IMR-90 (cell line): Measurements from ENCODE around the gene TBC1D10A. TPM values are rescaled to one million over a fixed set of nuclear protein-coding genes. Genes with fewer than 3 reads are reported as not detected.

Experiments
- ATAC-seq: fragments of 200-7000 bp; cut with Tn5 transposase; 2 replicates; pipeline ENCODE4 v1.9.1; 2020; ENCODE audit warnings: low read depth, mild to moderate bottlenecking, moderate library complexity
- BruUV-seq: library from RNA; stranded (reverse); fragments of 400-500 nt; replicated peaks from 2 replicates; lab custom pipeline; 2021; lab: Mats Ljungman, UMichigan
- CTCF ChIA-PET: fragments of 300-600 bp; formaldehyde crosslinking; extraction: SDS; loops from one replicate; lab custom pipeline; 2021; ENCODE audit warnings: antibody characterized with exemption; lab: Yijun Ruan, JAX
- POLR2A ChIA-PET: fragments of 300-600 bp; sonication (Branson Sonifier 250); formaldehyde crosslinking; loops from one replicate; lab custom pipeline; 2022; ENCODE audit warnings: antibody characterized with exemption; ENCODE audit not compliant: unreplicated experiment; lab: Charles Lee
- DNase-seq: peaks from one replicate; pipeline ENCODE4 v3.0.0; 2013
- H2AFZ ChIP-seq: replicated peaks from 2 replicates; pipeline ENCODE3; 2013; ENCODE audit warnings: low read length, mild to moderate bottlenecking; ENCODE audit not compliant: poor library complexity
- H2AK5ac ChIP-seq: 2 replicates; pipeline ENCODE4 v1.6.1; 2013; ENCODE audit warnings: low read depth, low read length, inconsistent platforms
- H2AK9ac ChIP-seq: replicated peaks from 2 replicates; pipeline ENCODE3; 2013; ENCODE audit warnings: mild to moderate bottlenecking, low read depth, low read length, moderate library complexity; ENCODE audit not compliant: poor library complexity
- H2BK120ac ChIP-seq: 2 replicates; pipeline ENCODE4 v1.6.1; 2013; ENCODE audit warnings: low read depth, low read length, inconsistent platforms
- H2BK15ac ChIP-seq: 3 replicates; pipeline ENCODE4 v1.6.1; 2013; ENCODE audit warnings: low read depth, low read length, inconsistent platforms
- H2BK20ac ChIP-seq: 2 replicates; pipeline ENCODE4 v1.6.1; 2013; ENCODE audit warnings: low read depth, mild to moderate bottlenecking, inconsistent platforms, low read length, moderate library complexity
- H2BK5ac ChIP-seq: 2 replicates; pipeline ENCODE4 v1.6.1; 2013; ENCODE audit warnings: mild to moderate bottlenecking, low read depth, low read length, inconsistent platforms; ENCODE audit not compliant: poor library complexity, severe bottlenecking
- H3K14ac ChIP-seq: replicated peaks from 2 replicates; pipeline ENCODE4 v1.6.1; 2013; ENCODE audit warnings: low read depth, low read length, inconsistent platforms
- H3K18ac ChIP-seq: 2 replicates; pipeline ENCODE4 v1.6.1; 2013; ENCODE audit warnings: low read depth, low read length, control low read depth
- H3K23ac ChIP-seq: 2 replicates; pipeline ENCODE4 v1.6.1; 2013; ENCODE audit warnings: low read depth, low read length, inconsistent platforms
- H3K27ac ChIP-seq: 2 replicates; pipeline ENCODE4 v1.5.1; 2013; ENCODE audit warnings: mild to moderate bottlenecking, control low read depth, low read length; ENCODE audit not compliant: insufficient read depth
- H3K27me3 ChIP-seq: 2 replicates; pipeline ENCODE4 v1.6.1; 2013; ENCODE audit warnings: low read length; ENCODE audit not compliant: control insufficient read depth, insufficient read depth
- H3K36me3 ChIP-seq: 2 replicates; pipeline ENCODE4 v1.6.1; 2013; ENCODE audit warnings: low read length, mixed read lengths; ENCODE audit not compliant: control insufficient read depth, insufficient read depth
- H3K4ac ChIP-seq: 2 replicates; pipeline ENCODE4 v1.6.1; 2013; ENCODE audit warnings: low read depth, low read length, inconsistent platforms
- H3K4me1 ChIP-seq: 2 replicates; pipeline ENCODE4 v1.6.1; 2013; ENCODE audit warnings: low read length, mixed read lengths; ENCODE audit not compliant: control insufficient read depth, insufficient read depth
- H3K4me2 ChIP-seq: 2 replicates; pipeline ENCODE4 v1.6.1; 2013; ENCODE audit warnings: low read depth, mild to moderate bottlenecking, control low read depth, low read length, moderate library complexity
- H3K4me3 ChIP-seq: 2 replicates; pipeline ENCODE4 v1.5.1; 2013; ENCODE audit warnings: low read depth, mild to moderate bottlenecking, control low read depth, low read length, moderate library complexity; ENCODE audit not compliant: insufficient read depth
- H3K56ac ChIP-seq: 2 replicates; pipeline ENCODE4 v1.6.1; 2013; ENCODE audit warnings: low read length, inconsistent platforms; ENCODE audit not compliant: insufficient read depth; ENCODE audit errors: extremely low read depth
- H3K79me1 ChIP-seq, 2 experiments: 2 replicates each; pipeline ENCODE4 v1.6.1; 2013; ENCODE audit warnings: low read length in 2 of 2, inconsistent platforms in 1 of 2, low read depth in 1 of 2
- H3K9ac ChIP-seq: 2 replicates; pipeline ENCODE4 v1.6.1; 2013; ENCODE audit warnings: low read depth, low read length, control low read depth
- H3K9me1 ChIP-seq: 2 replicates; pipeline ENCODE4 v1.6.1; 2013; ENCODE audit warnings: low read length, inconsistent platforms; ENCODE audit not compliant: insufficient read depth
- H3K9me3 ChIP-seq: 2 replicates; pipeline ENCODE4 v1.6.1; 2013; ENCODE audit warnings: low read length; ENCODE audit not compliant: control insufficient read depth, insufficient read depth
- H4K20me1 ChIP-seq: 2 replicates; pipeline ENCODE4 v1.6.1; 2013; ENCODE audit warnings: low read length, inconsistent platforms; ENCODE audit not compliant: insufficient read depth
- H4K5ac ChIP-seq: 2 replicates; pipeline ENCODE4 v1.6.1; 2013; ENCODE audit warnings: mild to moderate bottlenecking, low read depth, low read length, control low read depth
- H4K8ac ChIP-seq, 2 experiments: 2 replicates each; pipeline ENCODE4 v1.6.1; 2013; ENCODE audit warnings: low read depth in 2 of 2, low read length in 2 of 2, control low read depth in 1 of 2, inconsistent platforms in 1 of 2
- H4K91ac ChIP-seq: 2 replicates; pipeline ENCODE4 v1.6.1; 2013; ENCODE audit warnings: low read depth, low read length, inconsistent platforms; ENCODE audit not compliant: insufficient read depth
- BHLHE40 ChIP-seq: fragments of 150-350 bp; IDR thresholded peaks from 2 replicates; pipeline ENCODE4 v1.6.1; 2016; ENCODE audit warnings: mild to moderate bottlenecking, low read depth, low read length
- CEBPB ChIP-seq: IDR thresholded peaks from 2 replicates; pipeline ENCODE4 v1.6.1; 2012; ENCODE audit warnings: low read depth, low read length, improper control_type of control experiment
- CHD1 ChIP-seq: IDR thresholded peaks from 2 replicates; pipeline ENCODE4 v1.6.1; 2012; ENCODE audit warnings: low read depth, low read length, improper control_type of control experiment
- FOS ChIP-seq: fragments of 150-350 bp; IDR thresholded peaks from 2 replicates; pipeline ENCODE4 v1.6.1; 2016; ENCODE audit warnings: low read depth, low read length
- MXI1 ChIP-seq: IDR thresholded peaks from 2 replicates; pipeline ENCODE4 v1.6.1; 2012; ENCODE audit warnings: low read depth, mild to moderate bottlenecking, low read length, moderate library complexity, borderline replicate concordance
- NFE2L2 ChIP-seq: fragments of 150-350 bp; IDR thresholded peaks from 2 replicates; pipeline ENCODE4 v1.6.1; 2016; ENCODE audit warnings: low read depth, mild to moderate bottlenecking, low read length
- POLR2A ChIP-seq: IDR thresholded peaks from 2 replicates; pipeline ENCODE4 v1.6.1; 2012; ENCODE audit warnings: mild to moderate bottlenecking, low read depth, low read length
- RAD21 ChIP-seq: IDR thresholded peaks from 2 replicates; pipeline ENCODE4 v1.6.1; 2012; ENCODE audit warnings: low read length, improper control_type of control experiment
- RCOR1 ChIP-seq: IDR thresholded peaks from 2 replicates; pipeline ENCODE4 v1.6.1; 2012; ENCODE audit warnings: mild to moderate bottlenecking, low read length, improper control_type of control experiment; ENCODE audit not compliant: insufficient replicate concordance
- RFX5 ChIP-seq: IDR thresholded peaks from 2 replicates; pipeline ENCODE4 v1.8.0; 2012; ENCODE audit warnings: low read depth, mild to moderate bottlenecking, low read length, moderate library complexity
- SMC3 ChIP-seq: fragments of 150-350 bp; IDR thresholded peaks from 2 replicates; pipeline ENCODE4 v1.6.1; 2016; ENCODE audit warnings: low read depth, mild to moderate bottlenecking, antibody characterized with exemption, low read length, moderate library complexity
- WGBS, 2 experiments: methylation state at CpG; one replicate each; pipeline versions ENCODE4 v1.1.5 to v1.1.7; 2013; ENCODE audit warnings: missing lambda C conversion rate in 2 of 2; ENCODE audit not compliant: insufficient read length in 1 of 2; ENCODE audit errors: extremely low coverage in 2 of 2; 5-methylcytosine and 5-hydroxymethylcytosine counted together
- dilution Hi-C: fragments of 300-500 bp; cut with HindIII; formaldehyde crosslinking; loops from one replicate; pipeline ENCODE4 v1.14.3; 2018; ENCODE audit warnings: low sequenced_read_pairs; ENCODE audit not compliant: unreplicated experiment
- in situ Hi-C: fragments of 300-500 bp; cut with MboI; formaldehyde crosslinking; loops from 3 replicates; pipeline ENCODE4 v1.14.3; 2019; ENCODE audit warnings: low sequenced_read_pairs, inconsistent platforms, mixed read lengths
- intact Hi-C: fragments of 100-400 bp; cut with micrococcal nuclease; formaldehyde crosslinking; loops from 2 replicates; pipeline ENCODE4 v1.10.0; 2022
- polyA plus RNA-seq, 3 experiments: library from polyadenylated mRNA; depleted of rRNA; stranded (reverse); fragments of >200 nt; gene quantifications; 2 replicates each; pipeline ENCODE4 v1.2.3, GENCODE V29; 2012; ENCODE audit warnings: low replicate concordance in 1 of 3
- total RNA-seq: library from RNA; depleted of rRNA; stranded (reverse); fragments of >200 nt; gene quantifications from 2 replicates; pipeline ENCODE4 v1.2.3, GENCODE V29; 2012
- TF ChIP-seq, protein P1 (sequence below): fragments of 150-350 bp; IDR thresholded peaks from 2 replicates; pipeline ENCODE4 v1.6.1; 2017; ENCODE audit warnings: mild to moderate bottlenecking, antibody characterized with exemption, low read length, low read depth
- TF ChIP-seq, protein P2 (sequence below): fragments of 150-350 bp; IDR thresholded peaks from 2 replicates; pipeline ENCODE4 v1.6.1; 2016; ENCODE audit warnings: low read depth, mild to moderate bottlenecking, low read length, moderate library complexity, borderline replicate concordance

Gene TBC1D10A
- total and polyA plus RNA-seq, 2 of the 4 experiments (the other 2 are of a cell fraction), result 16.3 to 33.1 TPM

DNA sequence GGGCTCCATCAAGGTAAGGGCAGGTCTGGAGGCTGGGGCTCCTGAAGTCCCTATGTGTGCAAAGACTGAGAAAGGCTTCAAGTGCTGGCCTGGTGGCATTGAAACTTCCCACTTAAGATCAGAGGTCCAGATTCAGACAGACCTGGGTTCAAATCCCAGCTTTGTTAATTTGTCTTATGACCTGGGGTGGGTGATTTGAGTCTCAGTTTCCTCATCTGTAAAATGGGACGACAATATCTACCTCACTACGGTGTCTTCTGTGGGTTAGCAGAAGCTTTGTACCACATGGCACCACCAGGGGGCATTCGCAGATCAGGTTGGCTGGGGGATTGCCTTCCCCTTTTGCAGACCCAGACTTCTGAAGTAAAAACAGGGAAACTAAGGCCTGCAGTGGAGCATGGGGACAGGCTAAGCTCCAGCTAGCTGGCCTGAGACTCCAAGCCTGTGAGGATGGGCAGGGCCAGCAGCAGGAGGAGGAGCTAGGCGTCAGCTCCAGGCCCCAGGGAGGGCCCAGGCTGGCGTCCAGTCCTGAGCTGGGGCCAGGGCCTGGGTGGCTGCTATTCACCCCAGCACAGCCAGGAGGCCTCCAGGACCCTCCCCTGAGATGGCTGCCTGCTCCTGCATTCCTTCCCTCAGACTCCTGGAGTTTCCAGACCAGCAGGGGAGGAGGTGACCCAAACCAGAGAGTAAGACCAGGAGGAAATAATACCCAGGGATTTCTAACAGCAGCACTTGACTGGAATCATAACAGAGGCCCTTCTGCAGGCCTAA, 38.9 kb downstream of the TBC1D10A start:
- H2BK120ac ChIP-seq, result no peak overlapping the region
- peak overlapping the region; percentile 73 for H3K4ac ChIP-seq
- peak overlapping the region; percentile 84 for H3K4me2 ChIP-seq
- no peak overlapping the region; the same call in 1 of the 2 replicates for H4K5ac ChIP-seq
- H3K9me3 ChIP-seq, result no peaks in the 10 kb centered on the region
- H3K9ac ChIP-seq, result peak overlapping the region; percentile 80
- peak overlapping the region; percentile 21; the same call in 1 of the 2 replicates for H3K14ac ChIP-seq
- H3K27me3 ChIP-seq, result no peaks in the 10 kb centered on the region
- 0% methylated on average over 2 of the region's 5 CpGs; no CpG with 5 or more reads in 1 of the 2 experiments for WGBS, 2 experiments
- CTCF ChIA-PET, result interaction anchor here (0.6 to 2.0 kb wide), 15 partner anchors 9 to 183 kb away, joined by 3 to 9 read pairs (median 4); partner anchors contain the start of gene SEC14L2
- H3K36me3 ChIP-seq, result peaks cover 38% of the 10 kb centered on the region
- dilution Hi-C loops, result no loop called here
- POLR2A ChIA-PET, result interaction anchor here (0.6 to 1.1 kb wide), 3 partner anchors 24 to 100 kb away, joined by 3 to 5 read pairs (median 4); partner anchors contain the start of genes RNF215 and TBC1D10A
- H2AFZ ChIP-seq, result peak overlapping the region; percentile 92
- intact Hi-C loops, result loop anchor here (1.0 to 2.0 kb wide), 4 partner anchors 25 to 99 kb away; partner anchors contain the start of genes CCDC157, RNF215, SF3A1 and TBC1D10A
- peaks cover 15% of the 10 kb centered on the region for H4K20me1 ChIP-seq
- no peak overlapping the region for H2BK5ac ChIP-seq
- H4K8ac ChIP-seq, result peak overlapping the region in 1 of 2 experiments; percentile 61; a peak in 3 of 4 replicates
- H3K23ac ChIP-seq, result peak overlapping the region; percentile 43; the same call in 1 of the 2 replicates
- no peak overlapping the region for H3K18ac ChIP-seq
- in situ Hi-C loops, result no loop called here
- peaks cover 0 to 14% of the 10 kb centered on the region in 2 experiments; a peak in 3 of 4 replicates for H3K79me1 ChIP-seq
- no peak overlapping the region for H2BK20ac ChIP-seq
- H3K4me3 ChIP-seq, result peak overlapping the region; percentile 90
- H3K4me1 ChIP-seq, result peaks cover 20% of the 10 kb centered on the region; the same call in 1 of the 2 replicates
- H3K56ac ChIP-seq, result 0 out of 2 replicates have a peak overlapping the region, but pooled peaks have one; percentile 38
- H3K9me1 ChIP-seq, result peaks cover 6% of the 10 kb centered on the region
- peak overlapping the region; percentile 35; the same call in 1 of the 2 replicates for H4K91ac ChIP-seq
- peak overlapping the region; percentile 57; the same call in 1 of the 2 replicates for H3K27ac ChIP-seq
- H2AK5ac ChIP-seq, result 0 out of 2 replicates have a peak overlapping the region, but pooled peaks have one; percentile 78
- peak overlapping the region; percentile 84 for H2AK9ac ChIP-seq
- H2BK15ac ChIP-seq, result no peak overlapping the region
- DNase-seq, result peak; percentile 90
- peak; percentile 71 for ATAC-seq
- BruUV-seq, result no TSS peak
- TF ChIP-seq, protein P1, sequence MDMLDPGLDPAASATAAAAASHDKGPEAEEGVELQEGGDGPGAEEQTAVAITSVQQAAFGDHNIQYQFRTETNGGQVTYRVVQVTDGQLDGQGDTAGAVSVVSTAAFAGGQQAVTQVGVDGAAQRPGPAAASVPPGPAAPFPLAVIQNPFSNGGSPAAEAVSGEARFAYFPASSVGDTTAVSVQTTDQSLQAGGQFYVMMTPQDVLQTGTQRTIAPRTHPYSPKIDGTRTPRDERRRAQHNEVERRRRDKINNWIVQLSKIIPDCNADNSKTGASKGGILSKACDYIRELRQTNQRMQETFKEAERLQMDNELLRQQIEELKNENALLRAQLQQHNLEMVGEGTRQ, result no peak
- TF ChIP-seq RAD21, result peak; percentile 69
- no peak for TF ChIP-seq RFX5
- no peak for TF ChIP-seq NFE2L2
- TF ChIP-seq, protein P2, sequence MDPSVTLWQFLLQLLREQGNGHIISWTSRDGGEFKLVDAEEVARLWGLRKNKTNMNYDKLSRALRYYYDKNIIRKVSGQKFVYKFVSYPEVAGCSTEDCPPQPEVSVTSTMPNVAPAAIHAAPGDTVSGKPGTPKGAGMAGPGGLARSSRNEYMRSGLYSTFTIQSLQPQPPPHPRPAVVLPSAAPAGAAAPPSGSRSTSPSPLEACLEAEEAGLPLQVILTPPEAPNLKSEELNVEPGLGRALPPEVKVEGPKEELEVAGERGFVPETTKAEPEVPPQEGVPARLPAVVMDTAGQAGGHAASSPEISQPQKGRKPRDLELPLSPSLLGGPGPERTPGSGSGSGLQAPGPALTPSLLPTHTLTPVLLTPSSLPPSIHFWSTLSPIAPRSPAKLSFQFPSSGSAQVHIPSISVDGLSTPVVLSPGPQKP, result no peak
- no peak for TF ChIP-seq MXI1
- TF ChIP-seq SMC3, result peak; percentile 60
- TF ChIP-seq POLR2A, result peak; percentile 44; the same call in 1 of the 2 replicates
- no peak for TF ChIP-seq CEBPB
- TF ChIP-seq BHLHE40, result no peak
- TF ChIP-seq RCOR1, result peak; percentile 94
- no peak for TF ChIP-seq FOS
- TF ChIP-seq CHD1, result no peak
